ENCODE measurements around the gene CAMKMT.

DNA sequence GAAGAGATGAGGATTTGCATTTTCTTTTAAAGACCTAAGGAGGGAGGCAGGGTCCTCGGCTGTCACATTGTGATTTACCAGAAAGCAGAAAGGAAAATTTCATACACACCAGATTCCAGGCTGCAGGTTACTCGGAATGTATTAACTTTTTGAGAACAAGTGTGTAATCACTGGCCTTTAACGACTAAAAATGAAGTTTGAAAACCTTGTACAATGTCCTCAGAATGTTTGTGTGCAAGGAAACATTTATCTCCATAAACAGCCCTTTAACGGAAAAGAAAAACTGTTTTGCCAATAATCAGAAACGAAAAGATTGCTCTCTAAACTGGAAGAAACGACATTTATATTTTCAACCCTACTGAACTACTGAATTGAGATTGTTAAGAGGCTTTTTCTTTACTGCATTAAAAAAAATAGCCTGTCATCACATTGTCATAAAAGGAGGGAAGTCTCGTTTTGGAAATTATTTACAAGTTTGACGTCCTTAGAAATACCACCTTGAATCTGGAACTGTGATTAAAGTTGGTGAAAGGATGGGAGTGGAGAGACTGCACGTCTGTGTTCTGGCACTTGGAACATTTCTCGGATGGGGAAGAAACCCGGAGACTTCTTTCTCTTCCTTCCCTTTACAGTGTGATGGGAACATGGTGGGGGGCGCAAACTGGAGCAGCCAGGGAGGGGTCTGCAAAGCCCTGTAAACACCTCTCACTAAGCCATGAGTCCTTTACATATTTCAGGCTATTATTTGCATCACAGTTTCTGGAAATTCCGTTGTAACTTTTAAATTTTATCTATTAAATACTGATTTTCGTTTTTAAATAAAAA lies 445.7 kb downstream of the CAMKMT start:
- TF ChIP-seq, protein P1, sequence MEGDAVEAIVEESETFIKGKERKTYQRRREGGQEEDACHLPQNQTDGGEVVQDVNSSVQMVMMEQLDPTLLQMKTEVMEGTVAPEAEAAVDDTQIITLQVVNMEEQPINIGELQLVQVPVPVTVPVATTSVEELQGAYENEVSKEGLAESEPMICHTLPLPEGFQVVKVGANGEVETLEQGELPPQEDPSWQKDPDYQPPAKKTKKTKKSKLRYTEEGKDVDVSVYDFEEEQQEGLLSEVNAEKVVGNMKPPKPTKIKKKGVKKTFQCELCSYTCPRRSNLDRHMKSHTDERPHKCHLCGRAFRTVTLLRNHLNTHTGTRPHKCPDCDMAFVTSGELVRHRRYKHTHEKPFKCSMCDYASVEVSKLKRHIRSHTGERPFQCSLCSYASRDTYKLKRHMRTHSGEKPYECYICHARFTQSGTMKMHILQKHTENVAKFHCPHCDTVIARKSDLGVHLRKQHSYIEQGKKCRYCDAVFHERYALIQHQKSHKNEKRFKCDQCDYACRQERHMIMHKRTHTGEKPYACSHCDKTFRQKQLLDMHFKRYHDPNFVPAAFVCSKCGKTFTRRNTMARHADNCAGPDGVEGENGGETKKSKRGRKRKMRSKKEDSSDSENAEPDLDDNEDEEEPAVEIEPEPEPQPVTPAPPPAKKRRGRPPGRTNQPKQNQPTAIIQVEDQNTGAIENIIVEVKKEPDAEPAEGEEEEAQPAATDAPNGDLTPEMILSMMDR (IDR thresholded peaks at IDR 0.05), result no peak
- no peak for TF ChIP-seq EZH2 (IDR thresholded peaks at IDR 0.05; ENCODE audit: borderline replicate concordance, insufficient read depth, low read depth, low read length, poor library complexity, severe bottlenecking)

Measured in B cell (primary cell).